ENCODE measurements around the gene MISP3. TPM values are rescaled to one million over a fixed set of nuclear protein-coding genes. Genes with fewer than 3 reads are reported as not detected.
"Not testable (repeated sequence)": the region's sequence is repeated elsewhere in the genome, so short reads cannot be mapped to it uniquely, and the experiment has no call there.

The MISP3 gene
- 1 to 10 TPM; 1.8 to 7.8 (median 7.2) TPM for total RNA-seq

GRCh38 chr19:14072535-14073260 lies at the start of gene MISP3:
MISP3 (plus strand) TSS chr19:14072786; CDS start chr19:14073310, 524 bp downstream.
- DNase-seq (ENCODE audit: low spot score in 2 of 2), result no peak
- Histone ChIP-seq H3K9me3 (no peaks in the 10 kb centered on the region), H3K4me3 (peak within 1 kb of the TSS; percentile 55 to 89 (median 72)), H3K36me3 (no peaks in the 10 kb centered on the region), H3K27me3 (no peaks in the 10 kb centered on the region), H3K27ac (peak within 1 kb of the TSS; percentile 78 to 96 (median 87)), H3K4me1 (peaks cover 0 to 44% (median 20%) of the 10 kb centered on the region in 4 donors)
- 2 to 3% methylated on average over 8 to 27 of the region's 51 CpGs for WGBS, 2 donors
- TF ChIP-seq EP300 (IDR thresholded peaks at IDR 0.05) (no peak), CTCF (IDR thresholded peaks at IDR 0.05) (no peak), POLR2A (IDR thresholded peaks at IDR 0.05) (no peak)

GRCh38 chr19:14023404-14024235 lies 49.0 kb upstream of the MISP3 start:
- Histone ChIP-seq H3K36me3 (no peaks in the 10 kb centered on the region), H3K9me3 (no peaks in the 10 kb centered on the region), H3K27ac (peak overlapping the region in 1 of 4 donors; percentile 62), H3K4me1 (peaks cover 0 to 7% (median 0%) of the 10 kb centered on the region in 4 donors), H3K27me3 (peaks cover 0 to 16% of the 10 kb centered on the region in 2 donors), H3K4me3 (no peak overlapping the region)
- WGBS, 2 donors, result 50 to 55% methylated on average over 9 of the region's 9 CpGs
- TF ChIP-seq EP300 (IDR thresholded peaks at IDR 0.05) (peak in 1 of 2 donors; percentile 12), CTCF (IDR thresholded peaks at IDR 0.05) (peak in 4 of 5 experiments; percentile 14 to 32 (median 23)), POLR2A (IDR thresholded peaks at IDR 0.05) (no peak)
- no peak for DNase-seq (ENCODE audit: low spot score in 2 of 2)

GRCh38 chr19:14026652-14027192 lies 45.9 kb upstream of the MISP3 start:
- not testable (repeated sequence) for H3K9me3 ChIP-seq; H3K27ac ChIP-seq; H3K4me3 ChIP-seq; DNase-seq (ENCODE audit: low spot score in 2 of 2); H3K36me3 ChIP-seq
- WGBS, 2 donors, result 88 to 97% methylated on average over 5 of the region's 5 CpGs
- Histone ChIP-seq H3K4me1 (peaks cover 0 to 16% (median 5%) of the 10 kb centered on the region in 4 donors), H3K27me3 (peaks cover 0 to 27% of the 10 kb centered on the region in 2 donors)

- peaks cover 0 to 34% of the 10 kb centered on the region in 2 donors for H3K27me3 ChIP-seq
- WGBS, 2 donors, result 69 to 70% methylated on average over 21 to 24 of the region's 24 CpGs
- H3K9me3 ChIP-seq, result no peaks in the 10 kb centered on the region
- H3K36me3 ChIP-seq, result no peaks in the 10 kb centered on the region
- H3K4me1 ChIP-seq, result peaks cover 0 to 23% (median 8%) of the 10 kb centered on the region in 4 donors
- H3K4me3 ChIP-seq, result no peak within 1 kb of the TSS
- H3K27ac ChIP-seq, result no peak within 1 kb of the TSS
- TF ChIP-seq EP300 (IDR thresholded peaks at IDR 0.05) (no peak), CTCF (IDR thresholded peaks at IDR 0.05) (no peak), POLR2A (IDR thresholded peaks at IDR 0.05) (no peak)
- no peak for DNase-seq (ENCODE audit: low spot score in 2 of 2)
Observed at GRCh38 chr19:14027856-14028450, 44.6 kb upstream of the MISP3 start, which contains the start of gene RLN3. RLN3 (plus strand) TSS chr19:14028148; CDS start chr19:14028205, 57 bp downstream.

- no peak for DNase-seq (ENCODE audit: low spot score in 2 of 2)
- H3K27ac ChIP-seq, result no peak overlapping the region
- H3K4me3 ChIP-seq, result no peak overlapping the region
- WGBS, 2 donors, result 73 to 83% methylated on average over 4 of the region's 4 CpGs
- no peaks in the 10 kb centered on the region for H3K9me3 ChIP-seq
- H3K27me3 ChIP-seq, result peaks cover 0 to 34% of the 10 kb centered on the region in 2 donors
- H3K36me3 ChIP-seq, result no peaks in the 10 kb centered on the region
- TF ChIP-seq POLR2A (IDR thresholded peaks at IDR 0.05), result no peak
- TF ChIP-seq CTCF (IDR thresholded peaks at IDR 0.05), result no peak
- TF ChIP-seq EP300 (IDR thresholded peaks at IDR 0.05), result no peak
- H3K4me1 ChIP-seq, result peaks cover 0 to 18% (median 8%) of the 10 kb centered on the region in 4 donors
Observed at GRCh38 chr19:14028901-14029300, 43.7 kb upstream of the MISP3 start.
